Peyer's patch (tissue), 4 donors: ENCODE data around the gene PHC3. TPM values are rescaled to one million over a fixed set of nuclear protein-coding genes. Genes with fewer than 3 reads are reported as not detected.

ENCODE experiments used
- DNase-seq, 3 donors: peaks; one replicate each; pipeline ENCODE4 v3.0.0-alpha.2; 2017 to 2019
- H3K27ac ChIP-seq, 4 donors: fragments of 200-600 bp; sonication (generic); one replicate each; pipeline ENCODE4 v1.5.1; 2016 to 2019
- H3K27me3 ChIP-seq, 2 donors: fragments of 200-600 bp; sonication (generic); one replicate each; pipeline ENCODE4 v1.5.1; 2019
- H3K36me3 ChIP-seq, 3 donors: fragments of 200-600 bp; sonication (generic); one replicate each; pipeline ENCODE4 v1.5.1; 2016 to 2019
- H3K4me1 ChIP-seq, 4 donors: fragments of 200-600 bp; sonication (generic); one replicate each; pipeline ENCODE4 v1.5.1; 2016 to 2019
- H3K4me3 ChIP-seq, 4 donors: fragments of 200-600 bp; sonication (generic); 1 replicate in 3 of 4; 2 replicates in 1 of 4; pipeline ENCODE4 v1.5.1; 2016 to 2019; ENCODE audit warnings: mild to moderate bottlenecking in 1 of 4
- H3K9me3 ChIP-seq, 4 donors: fragments of 200-600 bp; sonication (generic); one replicate each; pipeline ENCODE4 v1.5.1; 2016 to 2019; ENCODE audit warnings: mild to moderate bottlenecking in 1 of 4
- POLR2A ChIP-seq, 2 donors: fragments of 450-650 bp; IDR thresholded peaks; one replicate each; pipeline ENCODE4 v1.5.1; 2017; ENCODE audit warnings: antibody characterized with exemption in 2 of 2, mild to moderate bottlenecking in 2 of 2, moderate library complexity in 2 of 2
- total RNA-seq, 4 donors: library from RNA; depleted of rRNA; stranded (reverse); fragments of >200 nt; gene quantifications; one replicate each; pipeline ENCODE4 v1.1.0, GENCODE V29; 2016
- TF ChIP-seq, protein P1 (sequence below), 6 experiments: fragments of 450-650 bp in 4 of 6; fragments of 200-600 bp in 2 of 6; sonication (generic) in 1 of 6; IDR thresholded peaks; one replicate each; pipeline ENCODE4 v1.5.1; 2017 to 2019; ENCODE audit warnings: antibody characterized with exemption in 6 of 6, mild to moderate bottlenecking in 3 of 6, moderate library complexity in 1 of 6

The PHC3 gene
- total RNA-seq, 4 donors from 2014 or later = 52.4 to 234 (median 83.2) TPM

DNA sequence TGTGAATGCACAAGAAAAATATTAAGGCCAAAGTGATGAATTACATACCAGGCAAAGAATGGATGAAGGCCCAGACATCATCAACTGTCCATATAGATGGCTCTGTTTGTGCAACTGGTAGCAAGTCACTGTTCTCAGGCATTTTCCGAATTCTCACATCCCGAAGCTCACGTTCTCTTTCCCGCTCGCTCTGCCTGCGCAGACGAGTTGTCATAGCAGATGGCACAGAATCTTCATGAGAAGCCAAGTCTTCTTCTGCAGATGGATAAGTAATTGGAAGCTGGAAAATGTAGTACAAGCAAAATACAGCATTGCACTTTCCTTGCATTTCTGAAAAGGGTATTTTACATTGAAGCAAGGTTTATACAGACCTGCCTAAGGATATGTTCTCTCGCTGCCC is 79.1 kb downstream of the PHC3 start:
- Histone ChIP-seq H3K4me1 (no peaks in the 10 kb centered on the region), H3K36me3 (peaks cover 0 to 69% (median 0%) of the 10 kb centered on the region in 3 donors), H3K4me3 (no peak overlapping the region), H3K27me3 (no peaks in the 10 kb centered on the region), H3K27ac (no peak overlapping the region), H3K9me3 (no peaks in the 10 kb centered on the region)
- no peak for DNase-seq
- no peak for TF ChIP-seq POLR2A (IDR thresholded peaks at IDR 0.05)
- TF ChIP-seq, protein P1, sequence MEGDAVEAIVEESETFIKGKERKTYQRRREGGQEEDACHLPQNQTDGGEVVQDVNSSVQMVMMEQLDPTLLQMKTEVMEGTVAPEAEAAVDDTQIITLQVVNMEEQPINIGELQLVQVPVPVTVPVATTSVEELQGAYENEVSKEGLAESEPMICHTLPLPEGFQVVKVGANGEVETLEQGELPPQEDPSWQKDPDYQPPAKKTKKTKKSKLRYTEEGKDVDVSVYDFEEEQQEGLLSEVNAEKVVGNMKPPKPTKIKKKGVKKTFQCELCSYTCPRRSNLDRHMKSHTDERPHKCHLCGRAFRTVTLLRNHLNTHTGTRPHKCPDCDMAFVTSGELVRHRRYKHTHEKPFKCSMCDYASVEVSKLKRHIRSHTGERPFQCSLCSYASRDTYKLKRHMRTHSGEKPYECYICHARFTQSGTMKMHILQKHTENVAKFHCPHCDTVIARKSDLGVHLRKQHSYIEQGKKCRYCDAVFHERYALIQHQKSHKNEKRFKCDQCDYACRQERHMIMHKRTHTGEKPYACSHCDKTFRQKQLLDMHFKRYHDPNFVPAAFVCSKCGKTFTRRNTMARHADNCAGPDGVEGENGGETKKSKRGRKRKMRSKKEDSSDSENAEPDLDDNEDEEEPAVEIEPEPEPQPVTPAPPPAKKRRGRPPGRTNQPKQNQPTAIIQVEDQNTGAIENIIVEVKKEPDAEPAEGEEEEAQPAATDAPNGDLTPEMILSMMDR (IDR thresholded peaks at IDR 0.05) = no peak

DNA sequence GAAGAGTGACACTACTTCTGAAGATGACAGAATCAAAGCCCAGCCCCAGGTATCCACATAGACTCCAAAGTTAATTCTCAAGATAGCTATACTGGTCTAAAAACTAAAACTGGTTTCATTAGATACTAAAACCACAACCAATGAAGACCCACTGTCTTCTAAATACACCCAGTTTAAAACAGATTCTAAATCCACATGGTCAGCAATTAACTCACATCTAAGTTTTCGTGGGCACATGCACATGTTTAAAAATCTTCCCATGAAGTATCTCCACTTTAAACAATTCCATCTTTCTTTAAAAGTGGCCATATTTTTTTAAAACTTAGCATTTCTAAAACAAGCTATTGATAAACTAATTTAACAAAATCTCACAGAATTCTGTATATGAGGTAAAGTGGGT is 80.6 kb downstream of the PHC3 start:
- DNase-seq = no peak
- Histone ChIP-seq H3K27me3 (no peaks in the 10 kb centered on the region), H3K9me3 (no peaks in the 10 kb centered on the region), H3K4me3 (no peak overlapping the region), H3K4me1 (no peaks in the 10 kb centered on the region), H3K36me3 (peaks cover 0 to 80% (median 0%) of the 10 kb centered on the region in 3 donors), H3K27ac (no peak overlapping the region)
- TF ChIP-seq, protein P1 (IDR thresholded peaks at IDR 0.05) = no peak
- no peak for TF ChIP-seq POLR2A (IDR thresholded peaks at IDR 0.05)

DNA sequence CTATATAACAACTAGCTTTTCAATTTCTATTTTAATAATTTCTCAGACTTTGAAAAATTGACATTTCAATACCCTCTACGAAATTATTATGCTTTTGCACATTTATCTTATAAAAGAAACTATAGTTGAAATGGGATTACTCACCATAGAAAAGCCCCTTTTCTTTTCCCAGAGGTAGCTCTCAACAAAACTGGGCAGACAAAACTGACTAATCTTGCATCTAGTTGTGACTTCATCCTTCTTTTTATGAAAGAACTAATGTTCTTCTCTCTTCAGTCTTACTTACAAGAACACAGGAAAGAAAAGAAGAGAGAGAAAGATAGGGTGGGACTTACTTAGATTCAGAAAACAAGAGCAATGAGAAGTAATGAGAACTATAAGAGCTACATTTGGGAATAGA is 82.8 kb downstream of the PHC3 start:
- H3K36me3 ChIP-seq = peaks cover 0 to 89% (median 0%) of the 10 kb centered on the region in 3 donors
- no peaks in the 10 kb centered on the region for H3K9me3 ChIP-seq
- no peaks in the 10 kb centered on the region for H3K4me1 ChIP-seq
- no peaks in the 10 kb centered on the region for H3K27me3 ChIP-seq
- no peak overlapping the region for H3K4me3 ChIP-seq
- TF ChIP-seq, protein P1 (IDR thresholded peaks at IDR 0.05) = no peak
- TF ChIP-seq POLR2A (IDR thresholded peaks at IDR 0.05) = no peak
- DNase-seq = no peak
- H3K27ac ChIP-seq = no peak overlapping the region

DNA sequence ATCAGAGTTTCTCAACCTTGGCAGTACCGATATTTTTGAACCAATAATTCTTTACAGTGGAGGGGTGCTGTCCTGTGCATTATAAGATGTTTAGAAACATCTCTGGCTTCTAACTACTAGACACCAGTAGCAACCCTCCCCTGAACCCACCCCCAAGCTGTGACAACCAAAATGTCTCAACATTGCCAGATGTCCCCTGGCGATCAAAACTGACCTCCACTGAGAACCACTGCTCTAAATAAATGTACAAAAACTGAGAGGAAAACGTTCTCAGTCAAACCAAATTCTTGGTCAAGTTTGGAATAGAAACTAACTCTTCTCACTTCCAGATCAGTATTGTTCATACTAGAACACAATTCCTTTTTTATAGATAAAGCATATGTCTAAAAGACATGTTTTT is 85.2 kb downstream of the PHC3 start:
- no peak overlapping the region for H3K4me3 ChIP-seq
- TF ChIP-seq, protein P1 (IDR thresholded peaks at IDR 0.05) = no peak
- TF ChIP-seq POLR2A (IDR thresholded peaks at IDR 0.05) = no peak
- peaks cover 0 to 76% (median 0%) of the 10 kb centered on the region in 3 donors for H3K36me3 ChIP-seq
- H3K4me1 ChIP-seq = no peaks in the 10 kb centered on the region
- no peak overlapping the region for H3K27ac ChIP-seq
- DNase-seq = no peak
- H3K27me3 ChIP-seq = no peaks in the 10 kb centered on the region
- no peaks in the 10 kb centered on the region for H3K9me3 ChIP-seq

DNA sequence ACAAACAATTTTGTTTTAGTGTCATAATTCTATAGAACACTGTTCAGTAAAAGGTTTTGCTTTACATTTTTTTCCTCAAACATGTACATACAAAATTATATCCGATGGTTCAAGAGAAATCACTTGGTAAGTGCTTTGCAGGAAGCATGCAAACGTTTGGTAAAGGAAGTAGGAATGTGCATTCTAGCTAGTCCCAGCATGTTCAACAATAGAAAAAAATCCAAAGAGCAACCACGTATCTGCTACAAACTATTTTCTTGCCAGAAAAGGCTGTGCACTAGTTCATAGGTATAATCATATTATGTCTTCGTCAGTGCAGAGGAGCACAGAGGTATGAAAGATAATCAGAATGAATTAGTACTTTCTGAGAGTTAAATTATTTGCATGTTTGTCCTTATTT is 85.8 kb downstream of the PHC3 start:
- DNase-seq = no peak
- H3K9me3 ChIP-seq = no peaks in the 10 kb centered on the region
- no peak overlapping the region for H3K27ac ChIP-seq
- no peaks in the 10 kb centered on the region for H3K4me1 ChIP-seq
- H3K36me3 ChIP-seq = peaks cover 0 to 71% (median 0%) of the 10 kb centered on the region in 3 donors
- H3K27me3 ChIP-seq = no peaks in the 10 kb centered on the region
- no peak overlapping the region for H3K4me3 ChIP-seq
- TF ChIP-seq, protein P1 (IDR thresholded peaks at IDR 0.05) = no peak
- TF ChIP-seq POLR2A (IDR thresholded peaks at IDR 0.05) = no peak

DNA sequence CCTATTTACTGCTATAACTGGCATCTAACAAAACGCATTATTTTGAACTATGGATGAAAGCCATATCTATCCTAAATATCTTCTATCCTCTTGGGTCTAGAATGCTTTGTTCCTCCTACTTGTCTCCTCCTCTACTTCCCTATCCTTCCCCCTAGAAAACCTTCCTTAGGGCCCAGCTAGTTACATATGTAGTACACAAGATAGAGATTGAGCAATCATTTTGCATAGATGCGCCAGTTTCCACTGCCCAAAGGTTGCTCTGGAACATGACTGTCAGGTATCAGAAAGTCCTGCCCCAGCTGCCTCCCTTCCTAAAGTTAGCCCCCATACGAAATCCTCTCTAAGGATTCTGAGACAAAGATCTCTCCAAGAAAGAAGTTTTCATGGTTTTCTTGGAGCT is 88.6 kb downstream of the PHC3 start:
- TF ChIP-seq, protein P1 (IDR thresholded peaks at IDR 0.05) = no peak
- TF ChIP-seq POLR2A (IDR thresholded peaks at IDR 0.05) = no peak
- DNase-seq = no peak
- Histone ChIP-seq H3K36me3 (peaks cover 0 to 51% (median 0%) of the 10 kb centered on the region in 3 donors), H3K4me1 (no peaks in the 10 kb centered on the region), H3K9me3 (no peaks in the 10 kb centered on the region), H3K27me3 (no peaks in the 10 kb centered on the region), H3K27ac (no peak overlapping the region), H3K4me3 (no peak overlapping the region)
